NCI-H748 treated with DMSO at 0.1 percent for 48 hours (cell line): Measurements from ENCODE around the gene TENM4.

Experiments used
- DNase-seq: peaks from one replicate; lab custom pipeline; 2025; lab: John Stamatoyannopoulos, UW

Gene TENM4

DNA sequence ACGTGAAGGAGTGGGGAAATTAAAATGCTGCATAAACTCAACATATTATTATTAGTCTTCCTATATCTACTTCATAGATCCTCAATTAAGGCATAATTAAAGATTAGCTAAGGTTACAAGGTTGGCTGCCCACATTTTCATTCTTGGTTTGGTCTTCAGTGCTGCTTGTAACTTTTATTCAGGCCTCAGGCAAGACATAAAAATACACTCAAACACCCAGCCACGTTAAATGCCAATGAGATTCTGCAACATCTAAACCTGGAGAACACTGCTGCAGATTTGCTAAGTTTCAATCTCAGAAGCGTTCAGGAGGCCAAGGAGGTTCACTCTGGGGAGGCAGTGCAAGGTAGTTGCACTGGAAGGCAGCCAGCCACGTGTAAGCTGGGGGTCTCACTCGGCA lies 507.5 kb downstream of the TENM4 start:
- no peak for DNase-seq

DNA sequence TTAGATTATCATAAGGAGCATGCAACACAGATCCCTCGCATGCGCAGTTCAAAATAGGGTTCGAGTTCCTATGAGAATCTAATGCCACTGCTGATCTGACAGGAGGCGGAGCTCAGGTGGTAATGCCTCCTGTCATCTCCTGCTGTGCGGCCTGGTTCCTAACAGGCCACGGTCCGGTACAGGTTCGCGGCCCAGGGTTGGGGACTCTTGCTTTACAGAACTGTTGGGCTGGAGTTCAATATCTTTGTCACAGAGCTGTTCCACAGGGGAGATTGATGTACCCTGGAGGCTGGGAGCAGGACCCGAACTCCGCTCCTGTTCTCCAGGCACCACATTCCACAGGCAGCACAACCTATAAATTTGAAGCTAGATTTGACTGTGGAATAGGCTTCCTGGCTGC lies 508.1 kb downstream of the TENM4 start:
- DNase-seq: no peak

DNA sequence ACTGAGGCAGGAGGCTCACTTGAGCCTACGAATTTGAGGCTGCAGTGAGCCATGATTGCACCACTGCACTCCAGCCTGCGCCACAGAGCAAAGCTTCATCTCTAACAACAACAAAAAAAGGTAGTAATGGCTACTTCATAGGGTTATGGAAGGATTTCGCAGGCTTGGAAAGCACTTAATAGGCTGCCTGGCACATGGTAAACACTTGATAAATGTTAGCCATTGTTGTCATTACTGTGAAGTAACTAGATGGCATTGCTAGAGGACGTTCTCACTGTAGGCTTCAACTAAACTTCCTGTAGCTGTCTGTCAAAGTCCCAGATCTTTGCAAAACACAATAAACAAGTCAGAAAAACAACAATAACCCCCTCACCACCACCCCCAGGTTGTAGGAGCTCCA lies 508.9 kb downstream of the TENM4 start:
- DNase-seq: no peak

DNA sequence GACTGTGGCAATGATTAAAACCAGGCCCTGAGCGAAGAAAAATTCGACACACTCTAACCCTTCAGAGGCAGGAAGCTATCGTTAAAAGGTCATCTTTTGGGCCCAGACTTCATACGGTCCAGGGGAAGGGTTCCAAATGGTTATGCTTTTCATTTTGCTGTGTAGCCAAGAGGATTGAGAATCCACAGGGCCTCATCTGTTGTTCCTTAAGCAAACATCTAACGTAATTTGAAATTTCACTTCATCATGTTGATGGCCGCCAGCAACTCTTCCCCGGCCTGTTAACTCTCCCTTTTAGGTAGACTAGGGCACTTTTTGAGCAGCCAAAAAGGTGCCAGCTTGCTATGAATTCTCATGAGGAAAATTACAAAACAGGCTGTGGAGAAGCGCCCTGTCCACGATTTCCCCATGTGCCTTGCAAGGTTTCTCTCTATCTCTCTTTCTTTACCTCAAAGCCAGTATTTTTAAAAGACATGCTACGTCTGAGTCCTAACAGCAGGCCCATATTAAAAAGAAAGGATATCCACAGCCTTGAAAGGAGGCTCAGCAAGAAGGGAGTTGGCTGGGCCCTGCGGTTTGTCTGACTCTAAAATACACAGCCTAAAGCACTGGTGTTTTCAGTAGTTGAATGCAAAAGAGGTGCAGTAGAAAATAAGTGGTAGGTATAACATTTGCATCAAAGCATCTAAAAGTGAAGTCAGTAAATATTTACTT lies 509.9 kb downstream of the TENM4 start:
- no peak for DNase-seq

DNA sequence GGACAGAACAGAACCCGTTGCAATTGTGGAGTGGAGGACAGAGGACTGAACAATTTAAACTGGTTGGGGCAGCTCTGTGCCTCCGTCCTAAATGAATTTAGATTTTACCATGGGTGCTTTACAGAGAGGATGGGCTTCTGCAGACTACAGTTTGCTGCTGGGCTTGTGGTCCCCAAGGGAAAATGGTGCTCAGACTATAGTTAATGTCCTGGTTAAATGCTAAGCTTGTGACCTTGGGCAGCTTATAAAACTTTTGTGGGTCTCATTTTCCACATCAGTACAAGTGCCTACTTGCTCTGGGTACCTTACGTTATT lies 511.0 kb downstream of the TENM4 start:
- no peak for DNase-seq

DNA sequence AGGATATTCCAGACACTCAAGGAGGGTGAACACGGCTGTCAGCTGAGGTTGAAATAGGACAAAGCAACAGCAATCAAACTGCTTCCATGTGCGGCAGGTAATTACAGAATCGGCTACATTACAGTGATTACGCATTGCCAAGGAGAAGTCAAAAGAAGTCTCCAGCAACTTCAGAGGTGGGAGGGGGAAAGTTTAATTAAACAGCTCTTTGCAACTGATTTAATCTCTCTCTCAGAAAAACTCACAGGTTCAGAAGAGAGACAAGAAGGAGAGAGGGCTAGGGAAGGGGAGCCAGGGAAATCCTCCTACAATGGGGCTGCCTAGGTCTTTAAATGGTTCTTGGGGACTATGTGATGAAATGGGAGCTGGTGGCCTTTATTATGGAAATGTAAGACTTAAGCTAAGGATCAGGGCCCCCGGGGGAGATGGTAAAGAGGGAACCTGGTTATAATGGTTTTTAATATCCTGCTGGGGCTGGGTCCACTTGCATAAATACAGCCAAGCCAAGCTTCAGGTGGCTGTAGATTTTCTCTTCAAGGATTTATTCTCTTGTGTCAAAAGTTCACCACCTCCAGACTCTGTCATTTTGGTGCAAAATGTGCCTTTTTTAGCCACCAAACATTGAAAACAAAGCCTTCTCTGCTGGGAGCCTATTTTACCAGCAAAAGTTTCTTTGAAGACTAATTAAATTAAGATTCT lies 511.5 kb downstream of the TENM4 start:
- DNase-seq: no peak

DNA sequence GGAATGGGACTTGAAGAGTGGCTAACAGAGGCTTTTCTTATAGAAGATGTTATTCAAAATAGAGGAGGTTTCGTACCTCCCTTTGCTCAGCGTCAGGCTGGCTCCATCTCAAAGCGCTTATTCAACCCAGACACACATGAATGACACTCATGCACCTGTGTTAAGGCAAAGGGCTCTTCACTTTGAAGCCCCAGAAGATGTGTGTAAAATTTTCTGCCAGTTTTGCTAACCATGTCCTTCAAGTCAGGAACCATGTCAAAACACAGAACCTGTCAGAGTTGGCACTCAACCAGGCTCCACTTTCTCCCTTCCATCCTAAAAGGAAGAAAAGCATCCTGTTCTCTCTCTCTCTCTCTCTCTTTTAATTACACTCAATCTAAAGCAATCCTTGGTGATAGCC lies 513.3 kb downstream of the TENM4 start:
- no peak for DNase-seq

DNA sequence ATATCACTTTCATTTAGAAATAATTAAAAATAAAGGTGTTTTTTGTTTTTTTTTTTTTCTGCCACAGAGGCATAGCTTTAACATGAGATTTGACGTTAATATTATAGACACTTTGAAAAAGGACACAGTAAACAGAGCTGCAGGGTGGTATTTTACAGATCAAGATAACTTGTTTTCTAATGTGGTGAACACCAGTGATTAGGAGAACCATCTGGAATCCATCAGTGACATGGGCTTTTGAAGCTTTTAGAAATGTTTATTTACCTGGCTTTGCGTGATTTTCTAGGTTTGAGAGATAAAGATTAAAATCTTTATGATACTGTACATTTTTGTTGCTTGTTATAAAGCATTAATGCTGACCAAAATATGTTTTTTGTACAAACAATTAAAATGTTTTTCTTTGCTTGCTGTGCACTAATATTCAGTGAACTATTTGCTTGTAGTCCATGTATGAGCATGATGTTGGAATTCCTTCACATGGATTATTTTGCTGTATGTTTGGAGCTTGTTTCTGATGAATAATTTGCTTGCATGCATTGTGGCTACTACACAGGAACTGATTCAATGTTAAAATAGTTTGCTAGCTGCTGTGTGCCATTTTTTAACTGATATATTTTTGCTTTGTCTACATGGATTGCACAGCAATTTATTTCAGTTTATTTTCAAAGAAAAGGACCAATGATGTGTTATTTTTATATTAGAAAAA lies 514.0 kb downstream of the TENM4 start:
- DNase-seq: no peak

DNA sequence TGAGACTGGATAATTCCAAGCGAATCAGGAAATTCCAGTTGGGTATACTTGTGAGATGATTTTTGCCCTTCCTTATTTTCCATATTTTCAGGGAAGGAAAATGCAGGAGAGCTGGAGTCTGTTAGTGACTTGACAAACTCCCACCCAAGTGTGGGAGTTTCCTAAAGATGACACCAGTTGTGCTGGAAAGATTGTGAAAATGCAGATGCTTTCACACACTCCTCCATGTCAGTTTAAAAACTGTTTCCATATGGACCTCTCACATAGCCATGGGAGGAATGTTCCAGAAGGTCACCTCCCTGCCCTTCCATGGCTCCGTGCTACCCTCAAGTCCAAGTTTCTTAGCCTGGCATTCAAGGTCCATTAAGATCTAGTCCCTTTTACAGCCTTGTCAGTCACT lies 515.4 kb downstream of the TENM4 start:
- no peak for DNase-seq

DNA sequence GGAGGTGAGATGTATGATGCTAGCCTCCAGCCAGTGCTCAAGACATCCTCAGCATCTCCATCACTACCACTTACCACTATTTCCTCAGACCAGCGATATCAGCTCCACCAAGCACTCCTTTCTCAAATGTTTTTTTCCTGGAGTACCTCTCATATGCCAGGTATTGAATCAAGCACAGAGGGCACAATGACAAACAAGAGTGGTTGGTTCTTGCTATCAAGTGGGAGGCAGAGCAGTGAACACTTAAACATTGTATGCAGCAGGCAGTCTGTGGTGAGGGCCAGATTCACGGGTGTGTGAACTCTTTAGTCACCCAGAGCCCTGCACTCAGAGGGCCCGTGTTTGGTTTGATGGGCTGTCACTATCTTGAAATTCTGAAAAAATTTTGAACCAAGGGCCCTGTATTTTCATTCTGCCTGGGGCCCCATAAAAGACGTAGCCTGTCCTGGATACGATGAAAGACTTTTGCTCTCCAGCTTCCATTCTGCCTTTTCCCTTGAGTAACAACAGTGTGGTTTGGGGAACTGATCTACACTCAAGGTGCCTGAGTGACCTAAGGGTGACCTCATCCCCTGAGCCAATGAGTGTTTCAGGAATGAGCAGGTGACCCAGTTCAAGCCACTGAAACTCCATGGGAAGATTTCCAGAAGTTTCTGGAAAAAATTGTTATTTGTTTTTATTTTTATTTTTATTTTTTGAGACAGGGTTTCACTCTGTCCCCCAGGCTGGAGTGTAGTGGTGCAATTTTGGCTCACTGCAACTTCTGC lies 517.8 kb downstream of the TENM4 start:
- no peak for DNase-seq

DNA sequence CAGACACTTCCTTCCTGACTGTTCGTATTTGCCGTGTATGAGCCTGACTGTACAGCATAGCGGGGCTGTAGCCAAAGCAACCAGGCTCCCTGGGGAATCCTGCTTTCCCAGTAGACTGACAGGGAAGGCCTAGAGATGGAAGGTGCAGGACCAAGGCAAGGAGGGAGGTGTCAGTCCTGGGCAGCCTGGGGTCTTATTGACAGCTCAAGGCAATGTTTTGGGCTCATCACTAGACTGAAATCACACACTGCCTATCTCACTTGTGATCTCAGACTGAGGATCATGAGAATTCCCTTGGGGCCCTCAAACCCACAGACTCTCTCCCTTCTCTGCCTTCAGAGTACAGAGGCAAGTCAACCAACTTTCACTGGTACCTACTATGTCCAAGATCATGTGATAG lies 519.3 kb downstream of the TENM4 start:
- DNase-seq: no peak

DNA sequence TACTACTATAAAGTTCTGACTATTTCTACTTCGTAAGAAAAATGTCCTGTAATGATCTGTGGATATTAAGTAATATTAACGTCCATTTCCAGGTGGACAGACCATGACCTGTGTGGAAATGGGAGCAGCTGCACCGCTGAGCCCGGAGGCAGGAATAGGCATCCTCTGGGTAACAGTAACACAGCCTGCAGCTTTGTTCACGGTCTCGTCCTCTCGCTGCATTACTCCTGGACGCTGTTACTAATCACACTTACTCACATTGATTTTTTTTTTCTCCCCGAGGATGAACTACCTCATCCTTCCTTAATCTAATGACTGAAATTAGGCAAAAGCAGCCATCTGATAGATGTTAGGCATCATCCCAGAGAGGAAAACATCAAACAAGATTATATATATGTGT lies 520.5 kb downstream of the TENM4 start:
- no peak for DNase-seq

DNA sequence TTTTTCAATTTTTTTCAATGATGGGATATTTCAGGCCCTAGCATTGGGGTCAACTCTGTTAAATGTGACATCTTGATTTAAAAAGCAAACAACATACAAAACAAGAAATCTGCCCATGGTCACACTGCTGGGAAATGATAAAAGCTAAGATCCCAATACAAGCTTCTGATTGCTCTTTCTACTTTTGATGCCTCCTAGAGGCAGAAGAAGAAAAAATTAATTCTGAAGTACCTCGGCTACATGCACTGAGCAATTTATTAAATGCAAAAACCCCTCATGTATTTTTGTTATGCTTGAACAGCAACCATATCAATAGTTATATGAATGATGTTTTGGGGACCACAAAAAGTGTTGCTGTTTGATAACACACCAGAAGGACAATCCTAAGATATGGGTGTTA lies 524.1 kb downstream of the TENM4 start:
- no peak for DNase-seq

DNA sequence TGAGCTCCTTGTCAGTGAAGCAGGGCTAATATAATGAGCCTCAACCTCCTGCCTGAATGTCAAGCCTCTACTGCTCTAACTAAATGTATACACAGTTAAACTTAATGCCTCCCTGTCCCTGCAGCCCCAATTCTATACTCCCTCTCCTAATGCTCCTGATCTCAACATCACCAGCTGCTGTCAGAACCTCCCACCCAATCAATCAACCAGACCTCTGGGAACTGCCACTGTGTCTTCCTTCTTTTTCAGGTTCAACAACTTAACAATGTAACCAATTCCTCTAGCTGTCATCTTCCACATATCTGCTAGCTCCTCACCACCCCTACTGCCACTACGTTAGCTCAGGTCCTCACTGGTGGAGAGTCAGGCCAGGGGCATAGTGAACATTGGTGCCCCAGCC lies 526.3 kb downstream of the TENM4 start:
- DNase-seq: no peak

DNA sequence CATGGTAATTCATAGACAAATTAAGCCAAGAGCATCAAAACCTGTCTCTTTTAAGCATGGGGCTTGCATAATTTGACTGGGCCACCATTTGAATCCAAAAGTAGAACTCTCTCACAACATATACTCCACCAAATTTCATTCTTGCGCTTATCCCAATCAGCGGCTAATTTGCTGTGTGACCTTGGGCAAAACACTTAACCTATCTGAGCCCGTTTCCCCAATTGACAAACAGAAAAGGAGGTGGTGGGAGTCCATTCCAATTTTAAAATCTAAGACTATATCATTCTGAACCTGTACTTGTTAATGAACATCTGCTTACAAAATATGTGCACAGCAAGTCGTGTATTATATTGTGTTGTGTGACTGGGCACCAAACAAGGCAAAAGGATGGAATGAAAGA lies 528.1 kb downstream of the TENM4 start:
- no peak for DNase-seq

DNA sequence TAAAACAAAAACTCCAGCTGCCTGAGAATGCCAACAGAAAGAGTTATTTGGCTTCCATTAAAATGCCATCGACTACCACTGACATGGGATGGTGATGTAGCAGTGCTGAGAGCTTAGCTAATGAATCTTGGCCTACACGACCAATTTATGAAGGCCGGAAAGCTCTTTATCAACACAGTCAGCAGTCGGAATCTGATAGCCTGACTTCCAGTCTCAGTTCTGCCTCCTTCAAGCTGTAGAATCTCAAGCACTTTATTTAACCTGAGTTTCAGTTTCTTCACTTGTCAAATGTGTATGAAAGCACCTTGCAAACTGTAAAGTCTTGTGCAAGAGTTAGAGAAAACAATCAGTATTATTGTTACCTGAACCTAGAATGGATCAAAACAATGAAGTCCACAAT lies 530.5 kb downstream of the TENM4 start:
- no peak for DNase-seq

DNA sequence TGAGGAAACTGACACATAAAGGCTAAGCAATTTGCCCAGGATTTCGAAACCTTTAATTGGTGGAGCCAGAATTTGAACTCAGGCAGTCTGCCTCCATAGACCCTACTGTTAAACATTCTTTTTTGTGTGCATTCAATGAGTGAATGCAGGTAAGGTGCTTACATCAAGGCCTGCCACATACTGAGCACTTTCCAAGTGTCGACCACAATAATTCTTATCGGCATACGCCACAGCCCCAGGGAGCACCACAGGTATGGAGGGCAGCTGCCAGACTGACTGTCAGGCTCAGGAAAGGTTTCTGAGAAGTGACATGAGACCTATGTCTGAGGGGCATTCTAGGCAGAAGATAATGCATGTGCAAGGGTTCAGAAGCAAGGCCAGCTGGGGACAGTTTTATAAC lies 531.4 kb downstream of the TENM4 start:
- no peak for DNase-seq

DNA sequence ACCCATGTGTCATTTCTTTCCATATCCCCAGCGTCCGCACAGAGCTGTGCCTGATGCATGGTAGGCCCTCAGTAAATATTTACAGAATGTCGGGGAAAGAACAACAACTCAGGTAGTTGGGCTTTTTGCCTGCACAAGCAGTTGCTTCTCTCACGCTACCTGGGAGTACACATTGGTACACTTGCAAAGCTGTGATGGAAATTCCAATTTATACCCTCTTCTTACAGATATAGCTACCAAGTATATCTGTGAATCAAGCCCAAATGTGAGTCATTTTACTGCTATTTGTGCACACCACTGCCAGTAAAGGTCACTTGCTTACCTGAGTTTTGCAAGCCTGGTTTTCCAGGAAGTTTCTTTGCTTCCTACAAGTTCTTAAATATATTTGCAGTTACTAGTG lies 533.2 kb downstream of the TENM4 start:
- no peak for DNase-seq

DNA sequence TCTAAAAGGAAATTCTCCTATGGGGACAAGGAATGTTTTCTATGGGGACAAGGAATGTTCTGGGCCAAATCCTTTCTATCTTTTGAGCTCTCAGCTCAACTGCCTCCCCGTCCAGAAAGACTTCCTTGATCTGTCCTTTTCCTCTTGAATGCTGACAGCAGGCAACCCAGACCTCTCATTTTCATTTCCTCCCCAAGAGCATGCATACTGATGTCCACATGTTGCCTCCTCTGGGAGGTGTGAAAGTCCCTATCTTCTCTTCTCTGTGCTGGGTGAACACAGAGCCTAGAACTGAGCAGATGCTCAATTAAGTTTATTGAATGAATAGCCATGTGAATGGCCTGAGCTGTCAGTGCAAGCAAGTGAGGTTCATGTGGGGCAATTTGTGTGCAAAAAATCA lies 534.3 kb downstream of the TENM4 start:
- no peak for DNase-seq

DNA sequence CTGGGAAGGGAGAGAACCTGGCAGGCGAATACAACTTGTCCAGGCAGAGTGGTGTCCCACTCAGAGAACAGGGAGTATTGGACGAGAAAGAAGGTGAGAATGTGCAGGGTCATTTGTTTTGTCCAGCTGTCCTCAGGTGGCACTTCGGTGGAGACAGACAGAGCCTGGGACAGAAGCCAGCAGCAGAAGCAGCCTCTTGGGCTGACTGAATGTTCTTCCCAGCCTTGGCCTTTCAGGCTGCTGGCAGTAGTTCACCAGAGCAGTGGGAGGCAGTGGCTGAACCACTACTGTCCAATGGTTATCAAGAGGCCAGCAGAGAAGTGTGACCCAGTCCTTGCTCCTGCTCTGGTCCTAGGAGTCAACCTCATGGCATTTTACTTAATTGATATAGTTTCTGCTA lies 535.1 kb downstream of the TENM4 start:
- DNase-seq: no peak

DNA sequence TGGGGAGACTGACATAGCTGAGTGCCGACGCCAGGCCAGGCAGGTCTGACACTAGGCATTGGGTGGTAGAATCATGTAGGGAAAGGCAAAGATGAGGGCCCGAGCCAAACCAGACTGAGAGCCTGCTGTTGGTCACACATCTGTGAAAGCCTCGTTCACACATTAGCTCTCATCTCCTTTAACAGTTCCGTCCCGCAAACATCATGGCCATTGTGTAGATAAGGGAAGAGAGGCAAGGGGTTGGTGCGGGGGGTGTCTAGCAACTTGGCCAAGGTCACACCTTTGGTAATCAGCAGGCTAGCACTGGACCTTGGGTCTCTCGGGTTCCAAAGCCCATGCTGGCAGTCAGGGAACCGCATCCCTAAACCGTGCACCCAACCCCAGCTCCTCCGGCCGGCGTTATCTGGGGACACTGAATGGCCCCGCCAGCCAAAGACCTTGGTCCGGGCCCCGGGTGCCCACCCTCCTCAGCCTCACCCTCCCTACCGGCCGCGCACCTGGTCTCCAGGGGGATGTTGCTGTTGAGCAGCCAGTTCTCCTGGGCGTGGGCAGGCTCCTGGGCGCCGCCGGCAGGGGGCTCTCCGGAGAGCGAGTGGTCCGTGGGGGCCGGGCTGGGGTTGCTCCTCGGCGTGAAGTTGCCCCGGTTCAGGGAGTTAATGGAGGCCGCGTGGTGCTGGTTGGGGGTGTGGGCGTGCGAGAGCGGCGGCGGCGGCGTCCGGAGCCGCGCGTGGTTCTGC lies 537.9 kb downstream of the TENM4 start:
- DNase-seq: no peak

DNA sequence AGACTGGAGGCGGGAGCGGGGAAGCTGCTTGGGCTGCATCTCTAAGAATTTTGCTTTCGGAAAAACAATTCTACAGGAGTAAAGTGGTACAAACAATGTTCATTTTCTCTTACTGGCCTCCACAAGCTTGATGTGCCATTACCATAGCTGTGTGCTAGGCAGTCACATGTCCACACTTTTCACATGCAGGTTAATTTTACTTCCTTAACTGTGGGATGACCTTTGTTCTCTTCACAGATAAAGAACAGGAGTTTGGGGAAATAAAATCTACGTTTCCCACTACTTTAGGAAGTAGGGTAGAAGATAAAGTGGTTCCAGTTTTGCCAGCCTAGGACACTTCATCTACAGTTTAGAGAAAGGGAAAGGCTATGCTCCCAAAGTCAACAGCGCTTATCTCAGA lies 539.0 kb downstream of the TENM4 start:
- DNase-seq: no peak
